Smooth muscle cell (in vitro differentiated cells): ENCODE data around the gene LSM14B. TPM values are rescaled to one million over a fixed set of nuclear protein-coding genes. Genes with fewer than 3 reads are reported as not detected.

ENCODE experiments used
- DNase-seq: peaks from one replicate; lab custom pipeline; 2025; ENCODE audit not compliant: unreplicated experiment; lab: John Stamatoyannopoulos, UW
- H2AFZ ChIP-seq: fragments of 200-600 bp; sonication (generic); 2 replicates; pipeline ENCODE4 v1.6.0; 2016; ENCODE audit warnings: antibody characterized with exemption, low read depth, mild to moderate bottlenecking
- H3F3A ChIP-seq: fragments of 200-600 bp; sonication (generic); 2 replicates; pipeline ENCODE4 v1.6.0; 2017; ENCODE audit warnings: antibody characterized with exemption, low read depth
- H3K27ac ChIP-seq: fragments of 200-600 bp; sonication (generic); 2 replicates; pipeline ENCODE4 v1.5.1; 2016; ENCODE audit warnings: low read depth, mild to moderate bottlenecking
- H3K27me3 ChIP-seq: fragments of 200-600 bp; sonication (generic); 2 replicates; pipeline ENCODE4 v1.6.1; 2016; ENCODE audit warnings: low read depth, mild to moderate bottlenecking
- H3K36me3 ChIP-seq: fragments of 200-600 bp; sonication (generic); 2 replicates; pipeline ENCODE4 v1.5.1; 2016; ENCODE audit warnings: low read depth
- H3K4me1 ChIP-seq: fragments of 200-600 bp; sonication (generic); 2 replicates; pipeline ENCODE4 v1.5.1; 2016; ENCODE audit warnings: low read depth
- H3K4me2 ChIP-seq: fragments of 200-600 bp; sonication (generic); 2 replicates; pipeline ENCODE4 v1.6.0; 2016; ENCODE audit warnings: mild to moderate bottlenecking
- H3K4me3 ChIP-seq: fragments of 200-600 bp; sonication (generic); 2 replicates; pipeline ENCODE4 v1.5.1; 2016; ENCODE audit warnings: mild to moderate bottlenecking
- H3K79me2 ChIP-seq: fragments of 200-600 bp; sonication (generic); 2 replicates; pipeline ENCODE4 v1.6.0; 2016; ENCODE audit warnings: low read depth, mild to moderate bottlenecking
- H3K9ac ChIP-seq: fragments of 200-600 bp; sonication (generic); 2 replicates; pipeline ENCODE4 v1.6.0; 2016; ENCODE audit warnings: low read depth
- H3K9me3 ChIP-seq: fragments of 200-600 bp; sonication (generic); replicated peaks from 2 replicates; pipeline ENCODE4 v1.5.1; 2016; ENCODE audit warnings: low read depth
- H4K20me1 ChIP-seq: fragments of 200-600 bp; sonication (generic); 2 replicates; pipeline ENCODE4 v1.6.0; 2016; ENCODE audit warnings: low read depth
- WGBS: methylation state at CpG from one replicate; pipeline ENCODE4 v1.1.7; 2016; ENCODE audit warnings: low lambda C conversion rate; 5-methylcytosine and 5-hydroxymethylcytosine counted together
- polyA plus RNA-seq: library from polyadenylated mRNA; unstranded; fragments of >200 nt; fragmentation: Nextera tagmentation; extraction: Ambion mirVana; gene quantifications from 2 replicates; pipeline ENCODE4 v1.2.1, GENCODE V29; 2016
- total RNA-seq: library from RNA; depleted of rRNA; stranded (reverse); fragments of >200 nt; gene quantifications from 2 replicates; pipeline ENCODE4 v1.2.3, GENCODE V29; 2014
- TF ChIP-seq, protein P1 (sequence below): fragments of 200-600 bp; sonication (generic); IDR thresholded peaks from 2 replicates; pipeline ENCODE4 v1.5.1; 2017; ENCODE audit warnings: borderline replicate concordance, mild to moderate bottlenecking, antibody characterized with exemption; ENCODE audit not compliant: insufficient read depth, poor library complexity, severe bottlenecking

The LSM14B gene
- total and polyA plus RNA-seq, 2 experiments from 2014 or later = 5.6 to 21.5 TPM

GRCh38 chr20:62133864-62134263, 11.6 kb downstream of the LSM14B start:
- peaks cover 6% of the 10 kb centered on the region for H3K79me2 ChIP-seq
- no peak overlapping the region for H3K27ac ChIP-seq
- no peak overlapping the region for H3K4me3 ChIP-seq
- H3K27me3 ChIP-seq = no peaks in the 10 kb centered on the region
- no peak overlapping the region for H2AFZ ChIP-seq
- H3K9ac ChIP-seq = no peak overlapping the region
- peaks cover 40% of the 10 kb centered on the region for H3F3A ChIP-seq
- no peaks in the 10 kb centered on the region for H3K9me3 ChIP-seq
- H3K36me3 ChIP-seq = peaks cover 3% of the 10 kb centered on the region
- 92% methylated on average over 12 of the region's 12 CpGs for WGBS
- no peak for DNase-seq
- TF ChIP-seq, protein P1, sequence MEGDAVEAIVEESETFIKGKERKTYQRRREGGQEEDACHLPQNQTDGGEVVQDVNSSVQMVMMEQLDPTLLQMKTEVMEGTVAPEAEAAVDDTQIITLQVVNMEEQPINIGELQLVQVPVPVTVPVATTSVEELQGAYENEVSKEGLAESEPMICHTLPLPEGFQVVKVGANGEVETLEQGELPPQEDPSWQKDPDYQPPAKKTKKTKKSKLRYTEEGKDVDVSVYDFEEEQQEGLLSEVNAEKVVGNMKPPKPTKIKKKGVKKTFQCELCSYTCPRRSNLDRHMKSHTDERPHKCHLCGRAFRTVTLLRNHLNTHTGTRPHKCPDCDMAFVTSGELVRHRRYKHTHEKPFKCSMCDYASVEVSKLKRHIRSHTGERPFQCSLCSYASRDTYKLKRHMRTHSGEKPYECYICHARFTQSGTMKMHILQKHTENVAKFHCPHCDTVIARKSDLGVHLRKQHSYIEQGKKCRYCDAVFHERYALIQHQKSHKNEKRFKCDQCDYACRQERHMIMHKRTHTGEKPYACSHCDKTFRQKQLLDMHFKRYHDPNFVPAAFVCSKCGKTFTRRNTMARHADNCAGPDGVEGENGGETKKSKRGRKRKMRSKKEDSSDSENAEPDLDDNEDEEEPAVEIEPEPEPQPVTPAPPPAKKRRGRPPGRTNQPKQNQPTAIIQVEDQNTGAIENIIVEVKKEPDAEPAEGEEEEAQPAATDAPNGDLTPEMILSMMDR = no peak
- H3K4me1 ChIP-seq = no peaks in the 10 kb centered on the region
- peaks cover 70% of the 10 kb centered on the region for H4K20me1 ChIP-seq
- no peak overlapping the region for H3K4me2 ChIP-seq

- Histone ChIP-seq H3K79me2 (peaks cover 16% of the 10 kb centered on the region), H3K4me2 (no peak overlapping the region), H3K4me1 (no peaks in the 10 kb centered on the region), H3K9me3 (no peaks in the 10 kb centered on the region), H3K9ac (no peak overlapping the region), H3K27ac (no peak overlapping the region), H3K36me3 (peaks cover 3% of the 10 kb centered on the region), H4K20me1 (peaks cover 70% of the 10 kb centered on the region), H3K27me3 (no peaks in the 10 kb centered on the region), H3F3A (peaks cover 49% of the 10 kb centered on the region), H3K4me3 (no peak overlapping the region), H2AFZ (no peak overlapping the region)
- TF ChIP-seq, protein P1 = no peak
- 92% methylated on average over 11 of the region's 11 CpGs for WGBS
- no peak for DNase-seq
These were observed 12.5 kb downstream of the LSM14B start for GRCh38 chr20:62134735-62135231.

- Histone ChIP-seq H3K4me1 (no peaks in the 10 kb centered on the region), H2AFZ (no peak overlapping the region), H3K27me3 (no peaks in the 10 kb centered on the region), H3F3A (peaks cover 57% of the 10 kb centered on the region), H3K4me2 (no peak overlapping the region), H3K4me3 (no peak overlapping the region), H3K9ac (no peak overlapping the region), H3K36me3 (no peaks in the 10 kb centered on the region), H3K79me2 (peaks cover 20% of the 10 kb centered on the region), H4K20me1 (peaks cover 79% of the 10 kb centered on the region), H3K9me3 (no peaks in the 10 kb centered on the region), H3K27ac (no peak overlapping the region)
- DNase-seq = no peak
- 98% methylated on average over 8 of the region's 8 CpGs for WGBS
- TF ChIP-seq, protein P1 = no peak
These were observed 13.4 kb downstream of the LSM14B start for GRCh38 chr20:62135573-62136266.
